HG02973 (cell line): ENCODE data around the gene COL4A1.

Experiments
- ATAC-seq: cut with Tn5 transposase; IDR thresholded peaks from one replicate; pipeline ENCODE4 v1.9.1; 2021; ENCODE audit warnings: moderate library complexity; ENCODE audit not compliant: unreplicated experiment

COL4A1 gene

DNA sequence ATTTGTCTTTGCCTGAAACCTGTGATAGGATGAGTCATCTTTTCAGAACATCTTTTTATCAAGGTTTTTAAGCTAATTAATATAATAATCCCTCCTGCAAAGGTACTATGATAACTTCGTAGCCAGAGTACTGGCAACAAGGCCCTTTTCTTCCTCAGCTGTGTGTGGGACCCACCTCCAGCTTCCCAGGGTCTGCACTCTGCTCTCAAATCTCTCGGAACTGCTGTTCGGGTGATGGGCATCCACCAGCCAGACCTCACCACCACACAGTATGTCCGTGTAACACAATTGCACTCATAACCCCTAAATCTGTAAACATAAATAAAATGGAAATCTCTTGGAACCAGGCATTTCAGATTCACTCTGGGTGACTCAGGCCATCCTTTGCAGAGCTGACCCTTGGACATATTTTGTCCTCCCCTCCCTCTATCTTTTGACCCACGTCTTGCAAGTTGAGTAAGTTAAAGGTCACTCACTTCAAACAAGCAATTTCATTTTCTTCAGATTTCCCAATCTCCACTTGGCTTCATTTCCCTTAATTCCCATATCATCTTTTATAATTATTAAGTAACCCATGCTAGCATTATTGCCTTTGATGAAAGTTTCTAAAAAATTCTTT lies 29.5 kb downstream of the COL4A1 start:
- ATAC-seq, result no peak

DNA sequence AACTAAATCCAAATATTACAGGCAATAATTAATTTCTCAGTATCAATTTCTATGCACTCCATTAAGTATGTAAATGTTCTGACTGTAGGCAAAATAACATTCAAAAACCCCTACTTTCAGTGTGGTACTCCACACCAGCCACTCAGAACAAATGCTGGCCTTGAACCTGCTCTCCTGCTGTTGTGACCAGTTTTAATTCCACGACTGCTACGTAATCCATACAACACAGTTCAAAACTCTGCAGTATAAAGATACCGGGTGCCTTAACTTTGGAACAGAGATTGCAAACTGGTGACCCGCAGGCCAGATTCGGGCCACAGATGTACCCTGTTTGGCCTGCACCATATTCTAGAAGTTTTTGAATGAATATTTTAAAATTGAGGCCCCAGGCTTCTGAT lies 30.4 kb downstream of the COL4A1 start:
- ATAC-seq, result no peak

DNA sequence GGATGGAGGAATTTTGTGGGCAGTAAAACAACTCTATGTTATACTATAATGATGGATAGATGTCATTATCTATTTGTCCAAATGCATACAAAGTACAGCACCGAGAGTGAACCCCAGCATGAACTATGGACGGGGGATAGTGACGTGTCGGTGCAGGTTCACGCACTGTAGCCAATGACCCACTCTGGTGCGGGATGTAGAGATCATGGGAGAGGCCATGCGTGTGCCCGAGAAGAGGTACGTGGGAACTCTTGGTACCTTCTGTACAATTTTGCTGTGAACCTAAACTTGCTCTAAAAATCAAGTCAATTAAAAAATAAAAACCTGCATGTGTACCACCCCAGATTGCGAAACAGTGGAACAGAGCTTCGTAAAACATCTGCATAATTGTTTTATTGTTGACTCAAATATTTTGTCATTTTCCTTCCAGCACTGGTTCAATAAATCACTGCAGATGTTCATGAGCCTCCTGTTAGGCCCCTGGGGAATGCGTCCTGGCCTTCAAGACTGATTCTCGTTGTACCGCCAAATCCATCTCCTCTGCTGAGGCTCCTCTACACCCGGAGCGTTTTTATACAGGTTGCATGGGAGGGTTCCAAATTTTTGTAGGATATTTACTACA lies 30.9 kb downstream of the COL4A1 start:
- no peak for ATAC-seq

DNA sequence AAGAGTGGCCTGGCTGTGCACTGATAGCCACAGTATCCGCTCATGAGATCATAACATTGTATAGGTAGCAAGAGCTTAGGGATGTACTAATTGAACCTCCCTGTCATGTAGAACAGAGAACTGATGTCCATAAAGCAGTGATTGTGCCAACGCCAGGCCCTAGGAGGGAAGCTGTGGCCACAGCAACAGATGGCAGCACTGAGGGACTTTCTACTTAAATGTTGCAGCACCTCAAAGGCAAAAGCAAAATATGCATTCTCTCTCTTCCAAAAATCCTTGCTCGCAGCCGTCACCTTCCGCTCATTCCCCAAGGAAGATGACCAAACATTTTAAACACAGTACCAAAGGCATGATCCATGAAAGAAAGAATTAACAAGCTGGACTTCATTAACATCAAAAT lies 32.3 kb downstream of the COL4A1 start:
- no peak for ATAC-seq

DNA sequence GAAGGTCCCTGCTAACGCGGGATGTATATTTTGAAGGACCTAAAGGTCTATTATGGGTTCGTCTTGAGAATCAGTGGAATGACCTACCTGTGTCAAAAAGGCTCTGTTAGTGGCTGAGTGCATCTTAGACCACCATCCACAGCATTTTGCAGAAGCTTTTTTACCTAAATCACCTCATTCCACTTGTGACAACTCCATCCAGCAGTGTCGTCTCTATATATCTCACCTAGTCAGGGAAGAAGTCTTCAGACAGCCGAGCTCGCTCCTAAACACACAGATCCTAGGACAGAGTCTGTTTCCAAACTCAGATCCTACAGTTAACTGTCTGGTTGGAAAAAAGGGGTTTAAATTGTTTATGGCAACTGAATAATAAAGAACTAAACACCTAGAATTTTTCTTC lies 33.7 kb downstream of the COL4A1 start:
- ATAC-seq, result no peak

DNA sequence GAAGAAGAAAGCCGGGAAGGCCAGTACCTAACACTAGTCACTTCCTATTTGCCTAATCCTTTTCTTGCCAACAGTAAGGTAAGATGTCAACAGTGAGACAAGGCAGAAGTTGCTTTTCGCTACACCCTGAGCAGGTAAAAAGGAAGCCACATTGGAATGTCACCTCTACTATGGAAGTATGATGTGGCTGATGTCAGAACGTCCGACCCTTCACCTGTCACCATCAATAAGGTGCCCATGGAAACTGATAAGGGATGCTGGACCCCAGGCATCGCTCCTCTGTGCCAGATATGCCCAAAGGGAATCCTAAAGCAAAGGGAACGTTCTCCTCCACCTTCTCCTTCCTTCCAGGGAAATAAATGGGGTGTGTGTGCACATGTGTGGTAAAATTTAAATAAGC lies 34.3 kb downstream of the COL4A1 start:
- ATAC-seq, result no peak

DNA sequence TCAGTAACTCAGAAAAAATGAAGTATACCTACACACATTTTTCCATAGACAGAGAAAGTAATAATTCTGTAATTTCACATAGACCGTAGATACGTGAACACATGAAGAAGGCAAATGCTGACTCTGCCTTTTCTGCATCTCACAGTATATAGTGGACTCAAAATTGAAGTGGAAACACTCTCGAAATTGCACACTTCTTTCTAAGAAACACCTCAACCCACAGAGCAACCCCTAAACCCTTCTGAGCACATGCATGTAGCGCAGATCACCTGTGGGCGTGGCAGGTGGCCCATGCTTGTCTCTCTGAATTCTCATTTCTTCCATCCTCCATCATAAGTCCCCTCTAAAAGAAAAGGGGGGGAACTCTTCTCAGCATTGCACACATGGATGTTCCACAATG lies 34.7 kb downstream of the COL4A1 start:
- no peak for ATAC-seq

DNA sequence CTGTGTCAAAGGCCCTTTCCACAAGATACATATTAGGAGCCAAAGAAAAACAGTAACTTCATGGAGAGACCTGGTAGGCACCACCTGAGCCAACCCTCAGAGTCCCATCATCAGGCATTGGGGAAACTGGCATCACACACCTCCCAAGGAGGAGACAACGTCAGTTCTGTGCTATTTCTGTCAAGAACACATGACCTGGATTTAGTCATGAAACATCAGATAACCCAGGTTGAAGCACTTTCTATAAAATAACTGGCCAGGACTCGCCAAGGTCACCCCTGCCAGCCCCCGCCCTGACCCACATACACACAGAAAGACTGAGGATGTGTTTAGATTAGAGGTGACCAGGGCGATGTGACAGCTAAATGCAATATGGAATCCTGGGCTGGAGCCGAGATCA lies 35.6 kb downstream of the COL4A1 start:
- no peak for ATAC-seq

DNA sequence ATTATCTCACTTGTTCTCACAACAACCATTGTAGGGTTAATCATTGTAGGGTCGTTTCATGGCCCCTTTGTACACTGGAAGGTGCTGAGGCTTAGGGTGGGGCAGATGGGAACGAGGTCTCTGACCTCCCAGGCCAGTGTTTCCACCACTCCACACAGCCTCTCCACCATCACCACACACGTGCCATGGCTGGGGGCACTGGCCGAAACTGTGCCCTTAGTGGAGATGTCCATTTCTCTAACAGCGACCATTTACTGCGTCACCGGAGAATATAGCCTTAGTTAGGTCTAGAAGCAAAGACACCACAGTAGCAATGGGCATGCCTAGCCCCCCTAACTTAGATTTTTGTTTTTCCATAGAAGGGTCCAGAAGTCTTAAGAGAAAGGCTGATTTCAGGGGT lies 36.5 kb downstream of the COL4A1 start:
- no peak for ATAC-seq

DNA sequence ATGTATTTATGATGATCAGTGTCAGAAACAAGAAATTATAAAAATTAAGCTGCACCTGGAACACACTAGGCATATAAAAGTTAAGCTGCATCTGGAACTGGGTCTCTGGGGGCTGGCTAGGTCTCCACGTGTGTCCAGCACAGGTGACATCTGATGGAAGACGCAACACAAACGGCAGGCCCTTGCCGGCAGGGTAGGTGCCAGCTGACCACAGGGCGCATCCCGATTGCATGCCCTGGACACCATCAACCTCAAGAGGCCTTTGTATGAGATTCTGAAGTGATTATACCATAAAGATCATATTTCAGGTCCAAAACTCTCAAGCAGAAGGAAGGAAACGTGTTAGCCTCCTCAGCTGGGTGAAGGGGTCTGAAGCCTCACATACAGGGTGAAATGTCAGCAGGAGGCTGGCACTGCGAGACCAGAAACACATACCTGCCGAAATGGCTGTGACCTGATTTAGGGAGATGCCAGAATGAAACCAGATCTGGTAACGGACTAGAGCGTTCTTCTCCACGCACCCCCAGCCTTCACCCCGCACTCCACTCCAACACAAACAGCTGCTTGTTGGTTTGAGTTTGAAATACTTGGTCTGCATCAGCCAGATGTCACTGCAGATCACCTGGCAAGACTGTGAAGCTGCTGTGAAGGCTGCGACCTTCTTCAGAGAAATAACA lies 37.3 kb downstream of the COL4A1 start:
- no peak for ATAC-seq

DNA sequence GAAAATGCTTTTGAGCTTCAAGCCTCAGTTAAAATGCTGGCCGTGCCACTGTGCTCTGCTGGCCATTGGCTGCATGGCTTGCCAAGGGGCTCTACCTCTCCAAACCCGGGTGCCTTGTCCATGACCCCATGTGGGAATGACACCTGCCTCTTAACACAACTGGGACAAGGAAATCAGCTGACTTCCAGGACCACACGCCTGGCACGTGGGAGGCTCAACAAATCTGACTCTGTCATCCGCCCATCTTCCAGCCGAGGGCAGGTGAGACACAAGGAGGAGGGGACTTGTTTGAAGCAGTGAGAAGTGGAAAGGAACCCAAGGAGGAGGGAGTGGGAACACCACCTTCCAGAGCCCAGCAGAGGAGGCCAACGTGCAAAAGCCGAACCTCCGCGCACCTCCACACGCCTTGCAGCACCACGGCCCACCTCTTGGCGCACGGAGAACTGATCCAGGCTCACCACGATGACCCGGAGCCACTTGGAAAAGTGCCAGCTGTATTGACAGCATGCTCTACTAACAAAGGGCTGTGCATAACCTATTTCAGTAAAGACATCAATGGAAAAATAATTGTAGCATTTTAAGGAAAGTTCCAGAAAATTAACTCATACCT lies 38.3 kb downstream of the COL4A1 start:
- no peak for ATAC-seq

DNA sequence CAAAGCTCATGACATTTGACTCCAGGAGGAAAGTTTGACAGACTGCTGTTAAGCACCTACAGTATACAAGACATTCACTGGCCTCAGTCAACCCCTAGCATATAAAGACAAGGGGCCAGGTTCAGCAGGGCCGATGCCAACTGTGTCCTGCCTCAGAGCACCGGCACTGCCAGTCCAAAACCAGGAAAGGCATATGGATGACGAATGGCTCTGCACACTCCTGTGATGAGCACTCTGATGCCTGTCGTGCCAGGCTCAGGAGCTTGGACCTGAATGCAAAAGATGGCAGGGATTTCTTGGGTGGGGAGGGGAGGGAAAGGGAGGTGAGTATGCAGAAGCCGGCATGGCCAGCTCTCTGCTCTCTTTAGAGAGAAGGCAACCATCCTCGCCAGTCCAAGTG lies 38.9 kb downstream of the COL4A1 start:
- no peak for ATAC-seq

DNA sequence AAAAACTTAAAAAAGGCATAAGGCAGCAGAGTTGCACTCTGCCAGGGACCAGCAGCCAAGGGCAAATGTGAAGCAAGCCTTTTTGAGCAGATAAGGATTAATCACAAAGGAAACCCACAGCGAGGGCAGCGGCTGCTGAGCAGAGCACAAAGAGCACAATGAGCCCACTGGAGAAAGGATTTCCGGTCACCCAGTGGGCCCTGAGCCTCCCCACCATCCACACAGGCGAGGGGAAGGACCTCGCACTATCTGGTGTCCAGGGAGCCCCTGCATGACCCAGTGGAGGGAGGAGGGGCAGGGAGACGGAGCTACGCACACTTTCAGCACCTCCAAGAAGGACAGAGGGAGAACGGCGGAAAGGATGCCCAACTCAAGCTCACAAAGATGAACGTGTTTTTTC lies 40.0 kb downstream of the COL4A1 start:
- ATAC-seq, result no peak

DNA sequence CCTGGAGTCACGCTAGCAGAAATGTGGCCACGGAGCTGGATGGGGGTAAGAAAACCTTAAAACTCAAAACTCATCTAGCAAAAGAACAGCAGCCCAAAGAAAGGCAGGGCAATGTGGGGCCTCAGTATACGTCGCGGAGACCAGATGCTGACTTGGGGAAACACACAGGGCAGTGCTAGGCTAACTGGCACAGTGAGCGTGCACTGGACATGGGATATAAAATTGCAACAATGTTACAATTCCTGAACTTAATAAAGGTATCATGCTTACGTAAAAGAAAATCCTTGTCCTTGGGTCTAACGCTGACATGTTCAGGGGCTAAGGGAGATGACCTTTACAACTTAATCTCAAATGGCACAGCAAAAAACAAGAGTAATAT lies 40.5 kb downstream of the COL4A1 start:
- no peak for ATAC-seq

DNA sequence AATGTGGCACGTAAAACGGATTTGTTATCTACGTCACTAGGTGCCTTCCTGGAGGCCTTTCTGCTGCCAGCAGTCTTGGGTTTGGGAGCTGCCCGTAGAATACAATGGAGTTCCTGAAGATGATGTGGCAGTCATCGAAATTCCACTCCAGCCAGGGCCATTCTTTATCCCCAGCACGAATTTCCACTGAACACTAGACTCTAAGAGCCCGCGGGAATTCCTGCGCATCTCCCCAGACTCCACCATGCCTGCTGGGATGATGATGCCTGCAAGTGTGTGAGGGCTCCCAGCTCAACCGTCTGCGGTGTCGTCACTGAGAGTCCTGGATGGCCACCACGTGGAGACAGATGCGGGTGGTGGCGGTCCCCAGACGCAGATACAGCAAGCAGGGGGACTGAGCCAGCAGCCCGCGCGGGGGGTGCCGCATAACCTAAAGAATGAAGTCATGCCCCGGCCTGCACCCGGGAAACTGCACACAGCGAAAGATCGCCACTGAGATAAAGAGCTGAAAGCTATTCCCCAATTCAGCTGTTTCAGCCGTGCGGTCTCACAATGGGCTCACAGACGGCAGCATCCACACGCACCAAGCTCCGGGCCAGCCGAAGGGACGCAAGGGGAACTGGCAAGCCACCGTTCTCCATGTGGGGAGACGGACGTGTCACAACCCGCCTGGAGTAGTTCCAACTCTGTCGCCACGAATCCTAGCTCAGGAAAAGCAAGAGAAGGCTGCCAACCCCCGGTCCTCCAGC lies 41.1 kb downstream of the COL4A1 start:
- no peak for ATAC-seq

DNA sequence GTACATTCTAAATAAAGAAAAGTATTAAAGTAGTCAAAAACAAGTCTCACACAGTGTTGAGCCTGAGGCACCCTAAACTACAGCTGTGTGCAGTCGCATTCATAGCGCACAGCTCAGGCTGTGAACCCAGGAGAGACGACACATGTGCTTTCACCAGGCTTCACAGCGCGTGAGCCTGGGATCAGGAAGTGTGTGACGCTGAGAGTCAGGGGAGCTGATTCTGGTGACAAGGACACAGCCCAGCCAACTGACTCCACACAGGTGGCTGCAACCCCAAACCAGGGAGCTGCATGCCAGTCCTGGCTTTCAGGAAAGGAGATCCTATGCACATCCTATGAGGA lies 41.6 kb downstream of the COL4A1 start:
- ATAC-seq, result no peak

DNA sequence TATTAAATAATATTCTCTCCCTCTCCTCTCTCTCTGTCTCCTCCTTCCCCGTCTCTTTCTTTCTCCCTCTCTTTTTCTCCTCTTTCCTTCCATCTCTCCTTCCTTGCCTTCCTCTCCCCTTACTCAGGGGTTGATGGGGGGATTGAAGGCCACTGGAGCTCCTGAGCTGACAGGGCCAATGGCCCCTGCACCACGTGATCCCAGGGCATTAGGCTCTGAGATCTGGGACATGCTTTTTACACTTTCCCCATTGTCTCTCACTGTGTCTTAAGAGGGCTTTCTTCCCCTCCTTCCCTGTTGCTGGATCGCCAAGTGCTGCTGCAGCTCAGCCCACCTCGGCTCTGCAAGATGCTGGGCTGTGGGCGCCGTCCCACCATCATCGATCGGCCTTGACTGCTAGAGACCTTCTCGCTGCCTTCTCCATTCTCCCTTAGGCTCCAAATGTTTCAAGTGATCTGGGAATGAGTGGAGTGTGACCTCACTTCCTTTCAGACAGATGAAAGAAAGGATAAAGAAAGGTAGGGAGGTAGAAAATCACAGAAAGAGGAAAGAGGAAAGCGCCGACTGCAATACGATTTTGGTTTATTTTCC lies 42.2 kb downstream of the COL4A1 start:
- ATAC-seq, result no peak

DNA sequence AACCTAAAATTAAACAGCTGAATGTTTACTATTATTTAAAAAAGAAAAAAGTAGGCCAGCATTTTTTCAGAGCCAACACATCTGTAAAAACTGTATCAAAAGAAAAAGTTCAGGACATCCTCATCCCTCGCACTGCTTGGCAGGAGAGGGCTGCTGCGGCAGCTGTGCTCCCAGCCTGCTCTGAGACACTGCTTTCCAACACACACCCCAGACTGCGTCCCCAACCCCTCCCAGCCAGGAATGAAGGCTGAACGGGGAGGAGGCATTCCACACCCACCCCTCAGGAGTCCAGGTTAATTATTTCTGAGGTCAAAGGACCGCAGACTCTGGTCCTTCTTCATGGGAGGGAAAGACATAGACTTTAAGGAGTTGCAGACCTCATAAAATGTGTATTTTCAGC lies 43.1 kb downstream of the COL4A1 start:
- ATAC-seq, result no peak

DNA sequence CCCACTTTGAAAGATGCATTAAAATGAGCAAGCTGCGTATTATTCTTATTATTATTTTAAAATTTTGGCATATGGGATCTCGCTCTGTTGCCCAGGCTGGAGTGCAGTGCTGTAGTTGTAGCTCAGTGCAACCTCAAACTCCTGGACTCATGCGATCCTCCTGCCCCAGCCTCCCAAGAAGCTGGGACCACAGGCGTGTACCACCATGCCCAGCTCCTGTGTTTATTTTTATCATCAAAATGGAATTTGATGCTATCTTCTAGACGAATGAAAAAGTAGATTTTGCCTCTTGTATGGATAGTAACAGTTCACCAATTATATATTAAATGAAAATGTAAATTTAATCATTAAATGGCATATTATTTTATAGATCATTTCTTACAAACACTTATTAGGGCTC lies 43.6 kb downstream of the COL4A1 start:
- ATAC-seq, result no peak

DNA sequence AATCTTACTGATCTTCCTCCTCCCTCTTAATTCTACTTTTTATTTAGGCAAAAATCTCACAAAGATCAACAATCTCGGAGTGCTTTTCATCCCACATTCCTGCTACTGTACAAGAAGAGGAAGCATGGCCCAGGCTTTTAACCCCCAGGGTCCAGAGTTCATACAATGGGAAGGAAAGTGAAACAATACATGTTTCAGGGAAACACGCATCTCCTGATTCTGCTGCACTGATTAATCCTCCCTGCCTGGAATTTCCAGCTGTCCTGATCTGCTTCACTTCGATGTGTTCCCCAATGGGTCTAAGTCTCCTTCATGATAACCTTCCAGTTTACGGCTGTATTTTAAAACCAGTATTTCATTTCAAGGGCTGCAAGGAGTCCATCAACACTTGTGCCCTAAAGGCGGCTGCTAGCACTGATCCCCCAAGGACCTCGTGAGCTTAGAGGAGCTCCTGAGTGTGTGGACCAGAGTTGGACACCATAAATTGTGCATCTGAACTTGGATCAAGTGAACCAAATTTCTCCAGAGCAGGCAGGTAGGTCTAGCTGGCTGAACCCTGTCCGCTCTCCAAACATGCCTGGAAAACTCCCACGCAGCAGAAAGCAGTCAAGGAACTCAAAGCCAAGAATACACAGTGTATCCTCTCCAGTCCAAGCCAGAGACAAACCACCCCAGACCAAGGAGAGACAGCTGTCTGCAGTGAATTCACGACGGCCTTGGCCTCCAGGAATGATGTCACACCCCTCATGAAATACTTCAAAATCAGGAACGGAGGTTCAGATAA lies 44.3 kb downstream of the COL4A1 start:
- ATAC-seq, result no peak

DNA sequence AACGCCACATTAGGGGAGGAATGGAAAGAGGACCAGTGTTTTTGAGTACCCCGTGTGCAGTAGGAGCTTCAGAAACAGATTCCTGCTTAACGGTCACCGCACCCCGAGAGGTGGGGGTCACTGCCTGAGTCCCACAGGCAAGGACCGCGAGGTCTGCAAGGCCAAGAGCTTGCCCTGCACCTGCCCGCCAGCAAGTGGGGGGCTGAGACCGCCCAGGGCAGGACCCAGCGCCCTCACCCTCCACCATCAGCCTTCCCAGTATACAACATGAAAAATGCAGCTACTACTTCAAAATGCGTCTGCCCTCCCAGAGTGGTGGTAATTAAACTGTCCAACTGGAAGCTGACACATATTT lies 44.9 kb downstream of the COL4A1 start:
- ATAC-seq, result no peak
